GM18507 (cell line): ENCODE data around the gene CARD11.

ENCODE experiments used
- DNase-seq: peaks from one replicate; pipeline ENCODE4 v3.0.0; 2011; ENCODE audit warnings: low read depth; ENCODE audit not compliant: insufficient read length; ENCODE audit errors: extremely low spot score
- FAIRE-seq: peaks from 2 replicates; lab custom pipeline; 2011; peaks lifted over from hg19 to GRCh38; lab: Jason Lieb, UNC

Gene CARD11

DNA sequence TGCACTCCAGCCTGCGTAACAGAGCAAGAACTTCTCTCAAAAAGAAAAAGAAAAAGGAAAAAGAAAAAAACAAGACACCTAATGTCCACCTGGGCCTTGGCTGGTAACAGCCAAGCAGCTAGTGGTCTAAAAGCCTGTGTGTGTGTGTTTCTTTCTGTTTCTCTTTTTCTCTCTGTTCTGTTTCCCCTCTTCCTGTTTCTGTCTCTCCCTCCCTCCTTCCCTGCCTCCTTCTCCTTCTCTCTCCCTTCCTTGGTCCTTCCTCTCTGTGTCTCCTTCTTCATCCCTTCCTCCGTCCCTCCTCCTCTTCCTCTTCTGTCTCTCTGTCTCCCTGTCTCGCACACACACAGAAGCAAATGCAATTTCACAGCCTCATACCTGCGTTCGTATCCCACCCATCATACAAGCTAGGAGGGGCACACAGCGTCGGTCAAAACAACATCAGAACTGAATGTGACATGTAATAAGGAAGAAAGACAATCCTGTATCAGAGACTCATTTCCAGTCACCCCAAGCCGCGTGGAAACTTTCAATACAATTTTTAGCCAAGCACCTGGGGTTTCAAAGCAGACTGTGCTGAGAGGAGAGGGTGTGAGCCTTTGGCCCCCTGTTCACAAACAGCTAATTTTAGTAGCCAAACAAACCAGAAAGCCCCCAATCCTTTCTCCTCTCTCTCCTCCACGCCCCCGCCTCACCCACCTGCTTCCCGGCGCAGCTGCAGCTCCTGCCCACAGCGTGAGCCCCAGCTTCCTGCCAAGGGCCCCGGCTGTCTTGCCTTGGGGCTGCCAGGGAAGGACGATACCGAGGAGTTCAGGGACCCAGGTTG lies 149.3 kb downstream of the CARD11 start:
- FAIRE-seq (peak; percentile 89), DNase-seq (peak; percentile 32)

DNA sequence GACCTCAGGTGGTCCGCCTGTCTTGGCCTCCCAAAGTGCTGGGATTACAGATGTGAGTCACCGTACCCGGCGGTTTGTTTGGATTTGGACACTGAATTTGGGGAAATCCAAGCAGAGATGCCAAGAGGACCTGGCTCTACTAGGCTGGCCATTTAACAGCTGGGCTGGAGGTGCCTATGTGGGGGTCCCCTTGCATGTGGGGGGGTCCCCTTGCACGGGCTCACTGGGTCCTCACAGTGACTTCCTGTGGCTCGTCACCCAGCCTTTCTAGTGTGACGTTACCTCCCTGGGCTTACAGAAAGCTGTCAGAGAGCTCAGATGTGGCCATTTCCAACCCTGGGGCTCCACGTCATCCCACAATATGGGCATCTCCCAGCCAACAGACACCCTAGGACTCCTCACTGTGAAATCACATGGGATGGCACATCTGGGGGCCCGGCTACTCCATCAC lies 150.2 kb downstream of the CARD11 start:
- DNase-seq = no peak
- peak; percentile 56 for FAIRE-seq

DNA sequence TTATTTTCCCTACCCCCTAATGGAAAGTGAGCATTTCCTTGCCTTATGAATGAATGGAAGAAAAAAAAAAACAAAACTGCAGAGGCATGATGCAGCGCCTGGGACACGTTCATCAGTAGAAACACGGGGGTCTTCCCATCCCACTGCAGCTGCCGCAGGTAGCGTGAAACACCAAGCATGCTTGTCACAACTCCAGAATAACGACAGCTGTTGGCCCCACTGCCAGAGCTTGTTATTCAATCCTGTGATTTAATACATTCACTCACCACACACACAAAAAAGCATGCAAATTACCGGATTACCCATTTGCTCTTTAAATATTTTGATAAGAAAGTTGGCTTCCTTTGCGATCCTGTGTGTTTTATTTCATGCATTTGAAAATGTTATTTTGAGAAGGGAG lies 151.1 kb downstream of the CARD11 start:
- DNase-seq (no peak), FAIRE-seq (no peak)

DNA sequence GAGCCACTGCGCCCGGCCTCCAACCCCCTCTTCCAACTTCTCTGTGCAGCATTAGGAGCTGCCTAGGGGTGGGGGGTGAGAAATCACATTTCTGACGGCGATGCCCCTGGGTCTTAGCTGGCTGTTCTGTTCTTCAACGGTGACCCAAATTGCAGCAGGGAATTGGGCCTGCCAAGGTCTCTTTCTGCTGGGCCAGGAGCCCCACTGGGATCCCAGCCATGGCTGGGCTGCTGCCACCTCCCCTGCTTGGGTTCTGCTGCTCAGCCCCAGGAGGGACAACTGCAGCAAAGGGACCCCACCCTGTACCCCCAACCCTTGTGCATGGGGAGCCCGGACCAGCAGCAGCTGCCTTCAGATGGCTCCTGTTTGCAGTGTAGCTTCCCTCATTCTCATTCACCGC lies 155.9 kb downstream of the CARD11 start:
- FAIRE-seq (no peak), DNase-seq (no peak)

DNA sequence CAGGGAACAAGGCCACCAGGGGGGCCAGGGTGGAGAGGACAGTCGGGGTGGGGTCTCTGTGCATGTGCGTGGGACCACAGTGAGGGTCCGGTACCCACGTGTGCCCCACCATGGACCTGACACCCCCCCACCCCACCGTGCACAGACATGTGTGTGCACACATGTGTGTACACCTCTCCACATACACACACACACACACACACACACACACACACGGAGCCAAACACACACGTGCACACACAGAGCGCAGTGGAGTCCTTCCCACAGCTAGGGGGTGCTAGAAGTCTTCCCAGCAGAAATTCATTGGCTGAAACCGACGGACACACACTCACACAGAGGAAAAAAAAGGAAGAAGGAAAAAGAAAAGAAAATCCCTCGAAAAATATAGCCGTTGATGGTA lies 156.8 kb downstream of the CARD11 start:
- DNase-seq (peak; percentile 71), FAIRE-seq (peak; percentile 93)

DNA sequence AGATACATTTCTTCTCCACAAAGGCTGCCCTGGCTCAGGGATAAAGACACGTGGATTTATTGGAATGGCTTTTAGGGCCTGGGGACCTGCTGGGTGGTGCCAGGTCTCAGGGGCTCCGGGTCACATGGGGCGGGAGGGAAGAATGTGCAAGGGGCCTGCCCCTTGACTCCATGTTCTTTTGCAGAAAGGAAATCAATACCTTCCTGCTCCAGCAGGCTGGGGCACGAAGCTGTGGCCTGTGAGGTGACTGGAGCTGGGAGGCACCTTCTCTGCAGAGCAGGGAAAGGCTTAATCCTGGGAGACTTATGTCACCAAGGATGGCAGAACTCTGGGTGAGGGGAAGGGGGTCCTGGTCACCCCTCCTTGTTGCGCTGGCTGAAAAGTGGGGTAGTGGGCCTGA lies 157.3 kb downstream of the CARD11 start:
- FAIRE-seq (no peak), DNase-seq (no peak)

DNA sequence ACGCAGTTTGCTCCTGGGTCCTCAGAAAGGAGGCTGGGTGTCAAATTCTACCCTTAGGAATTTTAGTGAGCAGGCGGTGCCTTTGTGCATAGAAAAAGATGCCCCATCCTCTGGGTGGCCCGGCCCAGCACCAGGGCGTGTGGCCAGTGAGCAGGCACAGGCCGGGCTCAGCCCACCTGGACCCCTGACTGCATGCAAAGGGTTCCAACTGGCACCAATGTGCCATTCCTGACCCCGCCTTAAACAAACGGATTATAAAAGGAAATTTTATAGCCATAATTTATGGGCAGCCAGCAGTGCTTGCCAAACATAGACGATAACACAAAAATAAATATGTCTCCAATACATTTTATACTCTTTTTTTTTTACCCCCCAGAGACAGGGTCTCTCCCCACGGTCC lies 159.5 kb downstream of the CARD11 start:
- DNase-seq (no peak), FAIRE-seq (no peak)

DNA sequence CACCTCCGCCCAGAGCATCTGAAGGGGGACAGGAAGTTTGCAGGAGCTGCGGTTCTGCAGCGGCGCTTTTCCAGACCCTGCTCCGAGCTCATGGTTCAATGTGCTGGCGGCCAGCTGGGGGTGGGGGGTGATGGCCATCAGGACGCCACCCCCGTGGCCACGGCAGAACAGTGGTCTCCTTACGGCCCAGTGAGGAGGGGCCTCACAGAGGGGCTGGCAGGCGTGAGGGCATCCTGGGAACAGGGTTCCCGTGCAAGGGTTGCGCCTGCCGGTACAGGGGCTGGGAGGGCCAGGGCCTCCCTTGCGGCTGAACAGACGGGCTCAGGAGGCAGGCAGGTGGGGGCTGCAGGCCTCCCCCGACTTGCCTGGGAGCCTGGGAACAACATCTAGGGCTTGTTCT lies 160.6 kb downstream of the CARD11 start:
- no peak for DNase-seq
- no peak for FAIRE-seq

DNA sequence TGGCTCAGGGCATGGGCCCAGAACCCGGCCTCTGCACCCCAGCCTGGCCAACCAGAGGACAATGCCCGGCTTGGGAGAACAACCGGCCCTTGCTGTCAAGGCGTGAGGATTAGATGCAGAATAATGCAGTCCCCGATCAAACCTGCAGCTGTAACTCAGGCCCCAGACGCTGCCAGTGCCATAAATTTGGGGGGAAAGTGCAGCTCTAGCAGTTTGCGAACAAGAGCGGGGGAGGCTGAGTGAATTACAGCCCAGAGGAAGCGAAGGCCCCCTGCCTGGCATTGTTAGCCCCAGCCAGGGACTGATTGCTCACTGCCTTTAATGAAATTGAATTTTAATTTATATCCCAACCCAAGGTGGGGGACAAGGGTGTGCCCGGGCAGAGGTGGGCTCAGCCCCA lies 161.6 kb downstream of the CARD11 start:
- DNase-seq = no peak
- FAIRE-seq = no peak

DNA sequence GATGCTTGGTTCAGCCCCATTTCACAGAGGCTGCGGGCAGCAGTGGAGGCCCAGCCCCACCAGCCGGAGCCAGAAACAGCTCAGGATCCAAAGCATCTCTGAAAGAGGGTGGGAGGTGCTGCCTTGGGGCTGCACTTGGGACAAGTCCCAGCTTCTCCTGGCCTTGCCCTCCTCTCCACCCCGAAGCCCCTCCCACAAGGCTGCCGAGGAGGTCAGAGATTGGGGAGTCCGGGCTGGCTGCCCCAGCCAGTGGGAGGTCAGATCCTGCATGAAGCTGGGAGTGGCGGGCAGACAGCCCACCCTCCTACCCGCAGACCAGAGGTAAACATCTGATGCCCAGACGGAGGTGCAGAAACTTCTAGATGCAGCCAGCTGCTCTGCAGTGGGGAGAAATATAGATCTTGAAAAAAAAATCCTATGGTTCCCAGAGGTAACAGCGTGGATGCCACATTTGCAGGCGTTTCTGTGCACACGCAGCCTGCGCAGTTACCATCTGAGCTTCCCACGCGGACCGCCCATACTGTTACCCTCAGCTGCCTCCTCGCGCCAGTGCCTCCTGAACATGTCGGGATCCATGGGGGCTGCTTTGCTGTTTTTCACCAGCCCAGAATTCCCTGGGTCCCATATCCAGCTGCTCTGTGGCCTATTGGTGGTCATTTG lies 162.7 kb downstream of the CARD11 start:
- FAIRE-seq = no peak
- DNase-seq = no peak

DNA sequence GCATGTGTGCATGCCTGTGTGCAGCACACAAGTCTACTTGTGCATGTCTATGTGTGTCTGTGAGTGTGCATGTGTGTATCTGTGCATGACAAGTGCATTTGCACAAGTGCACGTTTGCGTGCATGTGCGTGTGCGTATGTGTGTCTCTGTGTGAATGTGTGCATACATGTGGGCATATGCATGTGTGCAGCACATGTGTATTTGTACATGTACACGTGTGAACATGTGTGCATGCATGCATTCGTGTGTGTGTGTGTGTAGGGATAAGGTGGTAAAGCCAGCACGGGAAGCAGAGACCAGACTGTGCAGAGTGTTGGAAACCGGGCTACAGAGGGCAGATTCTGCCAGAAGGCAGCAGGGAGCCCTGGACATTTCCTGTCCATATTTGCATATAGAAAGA lies 163.6 kb downstream of the CARD11 start:
- DNase-seq (no peak), FAIRE-seq (no peak)

DNA sequence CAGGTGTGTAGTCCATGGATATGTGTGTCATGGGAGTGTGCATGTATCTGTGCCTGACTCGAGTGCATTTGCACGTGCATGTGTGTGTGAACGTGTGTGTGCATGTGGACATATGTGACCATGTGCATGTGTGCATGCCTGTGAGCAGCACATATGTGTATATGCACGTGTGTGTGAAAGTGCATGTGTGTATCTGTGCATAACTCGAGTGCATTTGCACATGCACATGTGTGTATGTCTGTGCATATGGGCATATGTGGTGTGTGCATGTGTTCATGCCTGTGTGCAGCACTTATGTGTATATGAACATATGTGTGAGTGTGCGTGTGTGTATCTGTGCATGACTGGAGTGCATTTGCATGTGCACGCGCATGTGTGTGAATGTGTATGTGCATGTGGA lies 164.3 kb downstream of the CARD11 start:
- DNase-seq (no peak), FAIRE-seq (no peak)

DNA sequence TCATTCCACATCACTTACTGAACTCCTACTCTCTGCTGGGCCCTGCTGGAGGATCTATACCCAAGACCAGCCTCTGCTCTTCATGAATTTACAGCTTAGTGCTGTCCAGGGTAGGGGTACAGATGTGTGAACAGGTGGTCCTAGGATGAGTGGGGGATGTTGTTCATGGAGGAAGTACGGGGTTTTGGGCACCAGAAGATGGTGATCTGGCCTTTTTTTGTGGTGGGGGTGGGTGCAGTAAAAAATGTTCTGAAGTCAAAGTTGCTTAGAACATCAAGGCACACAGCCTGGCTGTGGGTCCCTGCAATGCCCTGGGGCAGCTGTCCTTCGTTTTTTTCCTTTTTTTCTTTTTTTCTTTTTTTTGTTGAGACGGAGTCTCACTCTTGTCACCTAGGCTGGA lies 165.4 kb downstream of the CARD11 start:
- no peak for DNase-seq
- no peak for FAIRE-seq

DNA sequence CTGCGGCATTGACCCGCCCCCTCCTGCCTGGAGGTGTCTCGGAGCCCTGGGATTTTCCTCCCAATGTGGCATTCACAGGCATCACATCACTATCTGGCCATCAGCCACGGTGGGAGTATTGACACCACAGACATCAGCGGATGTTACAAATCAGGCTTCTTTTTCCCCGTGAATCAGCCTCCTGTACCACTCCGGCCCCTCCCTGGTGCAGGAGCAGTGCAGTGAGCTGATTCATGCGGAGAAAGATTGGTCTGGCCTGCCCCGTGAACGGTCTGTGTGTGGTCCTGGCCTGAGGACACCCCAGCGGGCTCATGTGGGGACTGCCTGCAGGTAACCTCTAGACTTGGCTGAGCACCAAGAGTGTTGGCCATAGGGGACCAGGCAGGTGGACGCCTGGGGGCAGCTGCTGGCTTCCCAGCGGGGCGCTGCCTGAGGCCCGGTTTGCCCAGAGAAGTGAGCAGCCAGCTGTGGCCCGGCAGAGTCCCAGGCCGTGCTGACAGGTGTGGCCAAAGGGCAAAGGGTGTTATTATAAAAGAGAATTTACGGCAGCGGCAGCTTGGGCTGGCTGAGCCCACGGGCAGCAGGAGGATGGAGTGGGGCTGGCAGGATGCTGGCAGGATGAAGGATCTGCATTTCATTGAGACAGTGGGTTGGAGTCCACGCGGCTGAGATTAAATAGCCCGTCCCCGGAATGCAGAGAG lies 167.5 kb downstream of the CARD11 start:
- no peak for DNase-seq
- no peak for FAIRE-seq

DNA sequence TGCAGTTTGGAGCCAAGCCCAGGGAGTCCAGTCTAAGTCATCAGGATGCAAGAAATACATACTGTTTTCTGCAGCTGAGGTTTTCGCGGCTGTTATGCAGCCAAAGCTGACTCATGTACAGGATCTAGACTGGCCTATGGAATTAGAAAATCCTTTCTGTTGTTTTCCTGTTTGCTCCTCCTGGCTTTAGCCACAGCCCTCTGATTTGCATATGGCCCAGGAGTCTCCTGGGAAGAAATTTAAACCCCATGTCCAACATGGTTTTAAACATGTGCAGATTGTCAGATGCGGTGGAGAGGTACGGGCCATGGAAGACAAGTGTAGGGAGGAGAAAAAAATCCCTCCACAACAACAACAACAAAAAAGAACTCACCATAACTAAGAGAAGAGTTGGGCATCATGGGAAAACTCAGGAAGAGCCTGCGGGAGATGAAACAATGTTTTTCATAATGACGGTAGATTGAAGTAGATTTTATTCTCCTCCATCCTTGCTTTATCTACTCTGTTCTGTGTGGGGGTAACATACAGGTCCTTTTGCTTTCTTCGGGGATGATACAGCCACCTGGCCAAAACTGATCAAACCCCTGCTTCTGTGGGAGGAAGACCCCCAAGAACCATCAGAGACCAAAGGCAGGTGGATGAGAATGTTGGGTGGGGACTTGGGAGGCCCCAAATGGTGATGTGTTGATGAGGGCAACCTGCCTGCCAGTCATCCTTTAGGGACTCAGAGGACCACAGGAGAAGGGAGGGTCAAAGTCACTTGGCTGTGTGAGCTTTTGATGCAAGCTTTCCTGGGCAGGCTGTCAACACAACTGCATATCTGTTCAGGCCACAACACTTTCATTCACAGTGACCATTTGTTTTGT lies 169.7 kb downstream of the CARD11 start:
- FAIRE-seq (no peak), DNase-seq (no peak)

DNA sequence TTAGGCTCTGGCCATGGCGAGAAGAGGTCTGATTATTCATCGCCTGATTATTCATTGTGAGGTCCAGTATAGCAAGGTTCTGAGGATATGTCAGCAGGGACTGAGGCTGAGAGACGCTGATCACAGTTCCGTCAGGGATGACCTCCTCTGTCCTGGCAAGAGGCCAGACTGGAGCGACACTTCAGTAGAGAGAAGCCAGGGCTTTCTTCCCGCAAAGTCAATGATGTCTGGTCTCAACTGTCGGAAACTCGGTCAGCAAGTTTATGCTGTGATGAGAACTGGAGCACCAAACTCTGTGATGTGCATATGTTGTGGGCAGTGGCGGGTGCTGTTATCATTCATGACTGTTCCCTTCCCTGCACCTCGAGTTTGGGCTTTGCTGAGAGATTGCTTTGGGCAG lies 170.5 kb downstream of the CARD11 start:
- no peak for DNase-seq

DNA sequence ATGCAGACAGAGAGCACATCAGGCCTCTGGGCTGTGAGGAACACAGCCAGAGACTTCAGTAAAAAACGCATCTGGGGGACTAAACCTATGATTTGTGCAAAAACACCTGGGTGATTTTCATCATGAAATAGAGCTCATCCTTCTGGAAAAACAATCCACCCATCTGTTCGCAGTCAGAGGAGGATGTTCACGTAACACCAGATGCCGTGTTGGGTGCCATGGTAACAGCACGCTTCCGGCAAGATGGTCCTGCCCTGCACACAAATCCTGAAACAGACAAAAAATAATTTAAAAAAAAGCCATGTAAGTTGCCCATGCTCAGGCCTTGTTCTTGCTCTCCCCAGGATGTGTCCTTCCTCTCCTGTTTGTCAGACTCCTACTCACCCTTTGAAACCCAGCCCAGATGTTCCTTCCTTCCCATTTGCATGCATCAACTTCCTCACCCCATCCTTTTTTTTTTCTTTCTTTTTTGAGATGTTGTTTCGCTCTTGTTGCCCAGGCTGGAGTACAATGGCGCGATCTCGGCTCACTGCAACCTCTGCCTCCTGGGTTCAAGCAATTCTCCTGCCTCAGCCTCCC lies 171.3 kb downstream of the CARD11 start:
- DNase-seq = no peak
- no peak for FAIRE-seq

More for the DNA sequence above, 170.5 kb downstream of the CARD11 start:
- no peak for FAIRE-seq

DNA sequence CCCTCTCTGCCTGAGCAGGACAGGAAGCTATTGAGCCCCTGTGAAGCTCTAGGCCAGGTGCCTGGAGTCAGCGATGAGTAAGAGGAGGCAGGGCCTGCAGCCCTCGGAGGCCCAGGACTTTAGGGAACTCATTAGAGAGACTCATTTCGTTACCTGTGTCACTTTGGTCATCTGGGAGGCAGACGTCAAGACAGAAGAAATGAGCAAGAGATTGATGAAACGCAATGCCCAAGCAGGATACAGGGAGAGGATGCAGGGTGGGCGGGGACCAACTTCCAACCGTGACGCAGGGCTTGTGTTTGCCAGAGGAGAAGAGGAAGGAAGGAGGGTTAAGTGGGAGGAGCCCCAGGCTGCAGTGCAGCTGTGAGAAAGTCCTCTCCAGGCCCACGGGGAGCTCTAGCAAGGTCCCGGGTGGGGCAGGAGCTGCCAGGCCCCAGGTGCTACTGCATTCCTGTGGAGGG lies 173.2 kb downstream of the CARD11 start:
- DNase-seq = no peak

DNA sequence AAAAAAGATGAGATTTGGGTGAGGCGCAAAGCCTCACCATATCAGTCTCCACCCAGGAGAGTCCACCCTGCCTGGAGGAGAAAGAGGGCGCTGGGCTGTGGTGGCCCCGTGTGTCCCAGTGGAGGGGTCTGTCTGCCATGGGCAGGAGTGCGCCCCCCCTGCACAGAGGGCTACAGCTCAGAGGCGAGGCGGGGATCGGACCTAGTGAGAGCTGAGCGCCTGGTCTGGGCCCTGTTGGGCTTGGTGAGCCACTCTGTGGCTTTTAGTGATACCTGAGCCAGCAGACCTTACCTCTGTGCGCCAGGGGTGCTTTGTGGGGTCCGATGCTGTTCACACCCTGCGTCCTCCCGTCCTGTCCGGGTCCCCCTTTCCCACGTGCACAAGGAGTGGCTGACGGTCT lies 173.7 kb downstream of the CARD11 start:
- no peak for FAIRE-seq
- DNase-seq = no peak

More for the DNA sequence above, 173.2 kb downstream of the CARD11 start:
- FAIRE-seq = no peak
